ENCODE data around the gene MEIOB. TPM values are rescaled to one million over a fixed set of nuclear protein-coding genes. Genes with fewer than 3 reads are reported as not detected.

MEIOB gene
- total RNA-seq, 1 donor, result not detected

DNA sequence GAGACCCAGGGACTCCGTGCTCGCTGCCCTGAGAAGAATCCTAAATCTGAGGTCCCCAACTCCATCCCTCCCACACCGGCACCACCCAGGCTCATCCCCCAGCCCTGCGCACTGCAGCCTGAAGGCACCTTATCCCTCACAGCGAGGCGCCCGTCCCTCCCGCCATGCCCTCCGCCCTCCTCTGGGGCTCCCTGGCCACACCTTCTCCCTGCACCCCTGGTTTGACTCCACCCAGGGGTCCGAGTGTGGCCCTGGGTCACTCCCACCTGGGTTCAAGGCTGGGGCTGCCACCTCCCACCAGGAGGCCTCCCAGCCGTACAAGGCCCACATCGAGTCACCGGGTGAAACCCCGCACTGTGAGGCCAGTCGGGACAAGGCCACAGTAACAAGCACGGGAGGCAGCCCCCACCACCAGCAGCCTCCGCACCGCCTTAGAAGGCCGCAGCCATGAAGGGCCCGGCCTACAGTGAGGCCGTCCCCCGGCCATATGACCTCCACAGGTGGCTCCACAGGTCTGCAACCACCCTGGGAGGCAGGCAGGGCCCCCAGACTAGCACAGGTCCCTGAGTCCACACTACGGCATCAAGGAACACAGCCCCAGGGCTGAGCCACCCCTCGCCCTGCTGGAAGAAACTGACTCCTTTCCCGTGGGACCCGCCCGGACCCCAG is 53.6 kb downstream of the MEIOB start:
- DNase-seq (ENCODE audit: low read depth), result no peak
- TF ChIP-seq, protein P1, sequence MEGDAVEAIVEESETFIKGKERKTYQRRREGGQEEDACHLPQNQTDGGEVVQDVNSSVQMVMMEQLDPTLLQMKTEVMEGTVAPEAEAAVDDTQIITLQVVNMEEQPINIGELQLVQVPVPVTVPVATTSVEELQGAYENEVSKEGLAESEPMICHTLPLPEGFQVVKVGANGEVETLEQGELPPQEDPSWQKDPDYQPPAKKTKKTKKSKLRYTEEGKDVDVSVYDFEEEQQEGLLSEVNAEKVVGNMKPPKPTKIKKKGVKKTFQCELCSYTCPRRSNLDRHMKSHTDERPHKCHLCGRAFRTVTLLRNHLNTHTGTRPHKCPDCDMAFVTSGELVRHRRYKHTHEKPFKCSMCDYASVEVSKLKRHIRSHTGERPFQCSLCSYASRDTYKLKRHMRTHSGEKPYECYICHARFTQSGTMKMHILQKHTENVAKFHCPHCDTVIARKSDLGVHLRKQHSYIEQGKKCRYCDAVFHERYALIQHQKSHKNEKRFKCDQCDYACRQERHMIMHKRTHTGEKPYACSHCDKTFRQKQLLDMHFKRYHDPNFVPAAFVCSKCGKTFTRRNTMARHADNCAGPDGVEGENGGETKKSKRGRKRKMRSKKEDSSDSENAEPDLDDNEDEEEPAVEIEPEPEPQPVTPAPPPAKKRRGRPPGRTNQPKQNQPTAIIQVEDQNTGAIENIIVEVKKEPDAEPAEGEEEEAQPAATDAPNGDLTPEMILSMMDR (IDR thresholded peaks at IDR 0.05; ENCODE audit: insufficient read depth, low read depth, low read length), result no peak

DNA sequence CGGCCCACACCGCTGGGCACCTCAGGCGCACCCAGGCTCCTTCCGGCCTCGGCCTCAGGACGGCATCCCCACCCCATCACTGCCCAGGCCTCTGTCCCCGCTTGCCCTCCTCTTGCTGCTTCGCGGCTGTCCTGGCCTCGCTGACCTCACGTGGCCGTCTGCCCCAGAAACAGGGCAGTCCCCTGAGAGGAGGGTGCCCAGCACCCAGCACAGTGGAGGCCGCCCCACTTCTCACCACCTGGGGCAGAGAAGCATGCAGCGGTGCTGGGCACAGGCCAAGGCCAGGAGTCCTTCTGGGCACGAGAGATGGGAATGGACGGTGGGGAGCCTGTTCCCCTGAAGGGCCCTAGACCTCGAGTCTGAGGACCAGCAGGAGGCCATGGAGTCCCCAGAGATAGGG is 54.2 kb downstream of the MEIOB start:
- DNase-seq (ENCODE audit: low read depth), result no peak
- no peak overlapping the region for H3K4me3 ChIP-seq (ENCODE audit: low read depth, low read length)
- TF ChIP-seq, protein P1 (IDR thresholded peaks at IDR 0.05; ENCODE audit: insufficient read depth, low read depth, low read length), result no peak

More for the DNA sequence above, 53.6 kb downstream of the MEIOB start:
- no peak overlapping the region for H3K4me3 ChIP-seq (ENCODE audit: low read depth, low read length)

DNA sequence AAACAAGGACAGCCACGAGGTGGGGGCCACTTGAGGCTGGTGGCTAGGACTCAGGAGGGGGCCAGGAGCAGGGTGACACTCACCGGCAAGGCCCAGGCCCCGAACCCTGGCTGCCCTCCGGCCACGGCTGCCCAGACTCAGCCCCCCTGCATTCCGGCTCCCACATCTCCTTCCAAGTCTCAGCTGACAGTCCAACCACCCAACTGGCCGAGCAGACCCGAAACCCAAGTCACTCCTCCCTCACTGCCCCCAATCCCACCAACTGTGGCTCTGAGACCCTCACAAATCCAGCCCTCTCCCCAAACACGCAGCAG is 54.7 kb downstream of the MEIOB start:
- TF ChIP-seq, protein P1 (IDR thresholded peaks at IDR 0.05; ENCODE audit: insufficient read depth, low read depth, low read length), result no peak
- no peak overlapping the region for H3K4me3 ChIP-seq (ENCODE audit: low read depth, low read length)
- no peak for DNase-seq (ENCODE audit: low read depth)

DNA sequence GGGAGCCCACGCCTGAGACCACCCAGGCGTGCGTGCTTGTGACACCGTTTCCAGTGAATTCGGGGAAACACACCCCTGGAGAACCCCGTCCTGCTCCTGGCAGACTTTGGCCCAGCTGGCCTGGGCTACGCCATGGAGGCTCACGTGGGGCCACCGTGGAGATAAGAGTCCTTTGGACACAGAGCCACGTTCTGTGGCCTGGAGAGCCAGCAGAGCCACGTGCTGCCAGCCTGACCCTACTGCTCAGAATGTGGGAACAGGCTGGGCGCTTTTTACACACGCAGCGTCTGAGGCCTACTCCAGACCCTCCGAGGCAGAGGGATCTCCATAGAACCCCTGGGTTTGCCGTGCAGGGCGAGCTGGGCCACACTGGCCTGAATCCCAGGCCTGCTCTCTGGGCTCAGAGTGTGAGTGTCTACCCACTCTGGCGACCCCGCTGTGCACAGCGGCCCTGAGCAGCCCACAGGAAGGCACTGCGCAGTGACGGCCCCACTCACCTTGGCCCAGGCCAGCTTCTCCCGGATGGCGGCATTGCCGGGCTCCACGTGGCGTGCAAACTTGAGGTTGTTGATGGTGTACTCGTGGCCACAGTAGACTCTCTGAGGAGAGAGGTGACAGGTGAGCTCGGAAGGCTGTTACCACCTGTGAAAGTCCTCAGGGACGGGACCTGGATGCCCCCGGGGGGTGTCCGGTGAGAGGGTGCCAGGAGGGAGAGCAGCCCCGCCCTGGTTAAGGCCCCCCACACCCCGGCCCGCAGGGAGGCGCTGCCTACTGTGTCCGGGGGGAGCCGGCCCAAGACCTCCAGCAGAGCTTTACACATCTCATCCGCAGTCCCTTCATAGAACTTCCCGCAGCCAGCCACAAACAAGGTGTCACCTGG is 55.3 kb downstream of the MEIOB start:
- H3K4me3 ChIP-seq (ENCODE audit: low read depth, low read length), result no peak overlapping the region
- TF ChIP-seq, protein P1 (IDR thresholded peaks at IDR 0.05; ENCODE audit: insufficient read depth, low read depth, low read length), result no peak
- no peak for DNase-seq (ENCODE audit: low read depth)

DNA sequence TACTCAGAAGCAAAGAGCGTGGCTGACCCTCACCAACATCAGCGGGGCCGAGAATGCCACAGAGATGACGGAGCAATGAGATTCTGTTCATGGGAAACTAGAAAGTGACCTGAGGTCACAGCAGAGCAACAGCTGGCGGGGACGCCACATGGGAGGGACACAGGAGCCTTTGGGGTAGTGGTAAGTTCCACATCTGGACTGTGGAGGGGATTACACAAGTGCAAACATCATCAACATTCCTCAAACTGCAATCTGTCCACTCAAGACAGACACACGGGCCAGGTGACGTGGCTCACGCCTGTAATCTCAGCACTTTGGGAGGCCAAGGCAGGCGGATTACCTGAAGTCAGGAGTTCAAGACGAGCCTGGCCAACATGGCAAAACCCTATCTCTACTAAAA is 56.5 kb downstream of the MEIOB start:
- no peak overlapping the region for H3K4me3 ChIP-seq (ENCODE audit: low read depth, low read length)
- peak; percentile 89 for DNase-seq (ENCODE audit: low read depth)
- TF ChIP-seq, protein P1 (IDR thresholded peaks at IDR 0.05; ENCODE audit: insufficient read depth, low read depth, low read length), result no peak

DNA sequence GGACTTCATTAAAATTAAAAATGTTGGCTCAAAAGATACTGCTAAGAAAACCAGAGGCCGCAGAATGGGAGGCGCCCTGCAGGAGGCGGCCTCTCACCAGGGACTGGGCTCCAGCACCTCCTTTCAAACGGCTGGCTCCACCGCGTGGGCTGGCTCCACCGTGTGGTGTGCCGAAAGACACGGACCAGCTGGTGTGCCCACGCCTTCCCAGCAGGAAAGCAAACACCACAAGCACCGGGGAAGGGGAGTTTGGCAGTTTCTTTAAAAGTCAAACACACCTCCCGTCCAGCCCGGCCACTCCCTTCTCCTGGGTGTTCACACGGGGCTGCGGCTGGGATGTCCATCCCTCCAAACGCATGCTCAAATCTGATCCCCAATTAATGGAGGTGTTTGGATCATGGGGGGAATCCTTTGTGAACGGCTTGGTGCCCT is 59.2 kb downstream of the MEIOB start:
- TF ChIP-seq, protein P1 (IDR thresholded peaks at IDR 0.05; ENCODE audit: insufficient read depth, low read depth, low read length), result peak; percentile 76
- no peak overlapping the region for H3K4me3 ChIP-seq (ENCODE audit: low read depth, low read length)
- DNase-seq (ENCODE audit: low read depth), result peak; percentile 91

All from fibroblast of villous mesenchyme (primary cell).